ENCODE data around the gene CDK19. TPM values are rescaled to one million over a fixed set of nuclear protein-coding genes. Genes with fewer than 3 reads are reported as not detected.
"Not testable (repeated sequence)": the region's sequence is repeated elsewhere in the genome, so short reads cannot be mapped to it uniquely, and the experiment has no call there.

Gene CDK19
- total RNA-seq, 2 donors from 2014 or later = 7.4 to 9.6 TPM

GRCh38 chr6:110720066-110720465 is 95.2 kb downstream of the CDK19 start:
- ATAC-seq (no peak), DNase-seq (no peak)
- intact Hi-C loops (cut with DNase I) = no loop called here

- intact Hi-C loops (cut with DNase I); ATAC-seq; DNase-seq: not testable (repeated sequence)
These were observed 95.7 kb downstream of the CDK19 start for GRCh38 chr6:110719601-110720000.

GRCh38 chr6:110714143-110714542 is 101.1 kb downstream of the CDK19 start:
- no peak for DNase-seq
- ATAC-seq = no peak
- intact Hi-C loops (cut with DNase I) = no loop called here

GRCh38 chr6:110712238-110712637 is 103.0 kb downstream of the CDK19 start:
- intact Hi-C loops (cut with DNase I) = loop anchor here in 1 of 2 donors (2.0 kb wide), 1 partner anchor 21 kb away; no protein-coding TSS in a partner anchor
- ATAC-seq (no peak), DNase-seq (no peak)

- intact Hi-C loops (cut with DNase I) = no loop called here
- no peak for DNase-seq
- ATAC-seq = no peak
These were observed 105.2 kb downstream of the CDK19 start for GRCh38 chr6:110710115-110710514.

GRCh38 chr6:110708295-110708950 is 106.8 kb downstream of the CDK19 start:
- peak in 1 of 2 donors; percentile 50 for ATAC-seq
- DNase-seq = no peak
- intact Hi-C loops (cut with DNase I) = no loop called here

- intact Hi-C loops (cut with DNase I) = no loop called here
- DNase-seq = no peak
- ATAC-seq = no peak
These were observed 109.7 kb downstream of the CDK19 start for GRCh38 chr6:110705543-110705942.

GRCh38 chr6:110703906-110704594 is 111.2 kb downstream of the CDK19 start:
- ATAC-seq = no peak
- intact Hi-C loops (cut with DNase I) = no loop called here

GRCh38 chr6:110703010-110703905 is 112.0 kb downstream of the CDK19 start:
- DNase-seq (no peak), ATAC-seq (no peak)
- intact Hi-C loops (cut with DNase I) = no loop called here

More at GRCh38 chr6:110703906-110704594, 111.2 kb downstream of the CDK19 start:
- DNase-seq = no peak

- ATAC-seq (no peak), DNase-seq (no peak)
- intact Hi-C loops (cut with DNase I) = no loop called here
These were observed 115.5 kb downstream of the CDK19 start for GRCh38 chr6:110699780-110700179.

- DNase-seq (no peak), ATAC-seq (no peak)
These were observed 121.3 kb downstream of the CDK19 start for GRCh38 chr6:110693994-110694393.

GRCh38 chr6:110693296-110693695 is 122.0 kb downstream of the CDK19 start:
- ATAC-seq (no peak), DNase-seq (no peak)
- intact Hi-C loops (cut with DNase I) = no loop called here

More at GRCh38 chr6:110693994-110694393, 121.3 kb downstream of the CDK19 start:
- intact Hi-C loops (cut with DNase I) = no loop called here

- ATAC-seq (no peak), DNase-seq (no peak)
- intact Hi-C loops (cut with DNase I) = loop anchor here in 1 of 2 donors (2.0 kb wide), 1 partner anchor 22 kb away; no protein-coding TSS in a partner anchor
These were observed 124.4 kb downstream of the CDK19 start for GRCh38 chr6:110690916-110691315.

GRCh38 chr6:110690106-110690654 is 125.1 kb downstream of the CDK19 start:
- intact Hi-C loops (cut with DNase I) = loop anchor here in 1 of 2 donors (2.0 kb wide), 1 partner anchor 23 kb away; no protein-coding TSS in a partner anchor
- no peak for ATAC-seq

GRCh38 chr6:110689275-110689935 is 125.9 kb downstream of the CDK19 start:
- intact Hi-C loops (cut with DNase I) = loop anchor here in 1 of 2 donors (5.0 kb wide), 1 partner anchor 258 kb away; no protein-coding TSS in a partner anchor
- ATAC-seq (no peak), DNase-seq (no peak)

More at GRCh38 chr6:110690106-110690654, 125.1 kb downstream of the CDK19 start:
- DNase-seq = no peak

GRCh38 chr6:110688661-110689268 is 126.5 kb downstream of the CDK19 start:
- ATAC-seq (no peak), DNase-seq (no peak)
- intact Hi-C loops (cut with DNase I) = loop anchor here in 1 of 2 donors (5.0 kb wide), 1 partner anchor 259 kb away; no protein-coding TSS in a partner anchor

GRCh38 chr6:110687326-110687725 is 127.9 kb downstream of the CDK19 start:
- DNase-seq = no peak
- no peak for ATAC-seq
- intact Hi-C loops (cut with DNase I) = loop anchor here in 1 of 2 donors (5.0 kb wide), 1 partner anchor 260 kb away; no protein-coding TSS in a partner anchor

- no peak for DNase-seq
- intact Hi-C loops (cut with DNase I) = loop anchor here in 1 of 2 donors (5.0 kb wide), 2 partner anchors 156 to 199 kb away; no protein-coding TSS in a partner anchor
- no peak for ATAC-seq
These were observed 132.0 kb downstream of the CDK19 start for GRCh38 chr6:110683241-110683640.
